ENCODE results near the gene STK17B. TPM values are rescaled to one million over a fixed set of nuclear protein-coding genes. Genes with fewer than 3 reads are reported as not detected.
"Not testable (repeated sequence)": the region's sequence is repeated elsewhere in the genome, so short reads cannot be mapped to it uniquely, and the experiment has no call there.

Gene STK17B
- polyA plus RNA-seq, 1 donor = 13.3 TPM

DNA sequence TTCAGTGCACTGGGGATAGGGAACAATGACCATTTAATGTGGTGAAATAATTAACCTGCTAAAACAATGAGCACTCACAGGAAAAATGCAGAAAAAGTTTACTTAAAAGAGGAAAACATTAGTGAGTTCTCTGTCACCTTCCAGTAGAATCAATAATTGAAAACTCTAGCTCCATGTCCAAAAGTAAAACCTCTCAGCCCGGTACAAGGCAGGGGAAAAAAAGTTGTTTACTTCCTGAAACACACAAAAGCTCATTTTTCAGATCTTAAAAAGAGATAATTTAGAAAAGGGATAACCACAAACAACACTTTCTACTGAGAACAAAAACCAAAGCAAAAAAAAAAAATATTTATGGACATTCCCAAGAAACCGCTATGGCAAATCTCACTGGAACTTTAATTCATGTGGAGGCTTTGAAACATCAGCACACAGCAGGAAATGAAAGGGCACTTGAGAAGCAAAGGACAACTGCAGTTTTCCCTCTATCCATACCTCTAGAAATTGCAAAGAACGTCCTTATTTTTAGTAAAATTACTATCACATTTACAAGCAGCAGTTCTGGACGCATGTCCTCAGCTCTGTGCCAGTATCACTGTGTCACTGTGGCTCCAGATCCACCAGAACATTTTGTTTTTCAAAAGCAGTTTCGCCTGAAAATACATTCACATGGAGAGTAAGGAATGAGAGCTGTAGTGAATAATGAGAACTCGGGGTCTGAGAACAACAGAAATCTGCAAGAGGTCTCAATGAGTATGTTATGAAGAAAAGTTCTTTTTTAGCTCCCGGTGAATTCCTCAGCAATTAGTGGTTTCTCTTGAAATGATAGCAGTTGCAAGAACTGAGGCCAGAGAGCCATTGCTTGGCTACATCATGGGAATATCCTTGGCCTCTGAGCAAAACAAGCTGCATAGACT, 58.1 kb downstream of the STK17B start:
- no peak for DNase-seq

DNA sequence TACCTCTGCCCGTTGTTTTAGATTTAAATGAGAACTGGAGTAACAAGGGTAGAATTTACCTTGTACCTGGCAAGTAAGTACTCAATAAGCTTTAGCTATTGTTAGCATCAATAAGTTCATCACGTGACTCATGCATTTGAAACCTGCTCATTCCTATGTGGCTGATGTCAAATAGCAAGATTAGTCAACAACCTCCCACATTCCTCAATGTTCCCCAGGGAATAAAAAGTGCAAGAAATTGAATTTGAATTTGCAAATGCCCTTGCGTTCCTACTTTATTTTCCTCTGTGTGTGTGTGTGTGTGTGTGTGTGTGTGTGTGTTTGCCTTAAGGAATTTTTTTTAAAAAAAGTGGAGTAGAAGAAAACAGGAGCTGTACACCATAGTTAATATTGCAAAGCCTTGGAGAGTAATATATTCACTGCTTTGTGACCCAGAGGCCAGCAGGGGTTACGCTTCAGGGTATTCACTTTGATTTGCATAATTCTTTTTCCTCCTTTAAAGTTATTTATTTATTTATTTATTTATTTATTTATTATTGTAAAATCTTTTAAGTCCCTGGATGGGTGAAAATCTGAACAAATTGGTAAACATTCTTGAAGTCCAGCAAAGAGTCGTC, 58.9 kb downstream of the STK17B start:
- no peak for DNase-seq

DNA sequence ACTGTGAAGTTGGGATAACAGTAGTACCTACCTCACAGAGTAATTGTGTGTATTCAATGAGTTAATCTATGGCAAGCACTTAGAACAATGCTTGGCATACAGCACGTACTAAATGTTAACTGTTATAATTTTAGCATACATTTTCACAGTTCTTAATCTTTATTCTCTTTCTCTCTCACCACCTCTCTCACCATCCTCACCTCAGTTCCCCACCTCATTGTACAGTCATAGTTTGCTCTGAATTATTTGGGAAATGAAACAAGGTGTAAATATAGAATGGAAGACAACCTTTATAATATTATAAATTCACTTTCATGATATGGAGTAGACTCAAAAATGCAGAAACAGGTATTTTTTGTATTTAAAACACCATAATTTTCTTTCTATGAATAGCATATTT, 62.8 kb downstream of the STK17B start:
- no peak for DNase-seq

DNA sequence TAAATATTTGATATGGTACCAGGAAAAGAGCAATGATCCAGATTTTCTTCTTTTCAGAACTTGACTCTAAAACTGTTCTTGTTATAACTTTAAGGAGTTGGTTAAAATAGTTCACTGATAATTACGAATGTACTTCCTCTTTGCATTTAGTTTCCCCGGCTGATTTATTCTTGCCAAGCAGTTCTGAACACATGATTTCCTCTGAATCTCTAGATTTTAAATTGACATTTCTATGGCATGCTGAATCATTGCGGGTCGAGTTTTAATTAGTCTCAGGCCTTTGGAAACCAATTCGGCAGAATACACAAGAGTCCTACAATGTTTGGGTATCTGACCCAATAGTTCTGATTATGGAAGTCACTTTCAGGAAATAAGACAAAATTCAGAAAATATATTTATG, 65.4 kb downstream of the STK17B start:
- DNase-seq = no peak

DNA sequence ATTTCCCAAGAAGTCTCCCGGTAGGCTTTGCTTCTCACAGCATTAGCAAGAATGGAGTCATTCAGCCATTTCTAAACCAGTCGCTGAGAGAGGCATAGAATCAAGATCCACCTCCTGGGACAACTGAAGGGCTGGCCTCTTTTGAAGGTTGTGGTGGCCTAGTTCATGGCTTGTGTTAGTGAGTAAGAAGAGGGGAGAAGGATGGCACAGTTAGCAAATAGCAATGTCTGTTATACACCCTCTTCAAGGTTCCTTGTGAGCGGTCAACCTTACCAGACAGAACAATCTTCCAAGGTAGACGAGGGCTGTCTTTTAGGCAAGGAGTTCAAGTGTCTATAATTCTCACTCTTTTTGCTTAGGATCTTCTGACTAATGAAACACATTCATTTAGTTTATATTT, 67.3 kb downstream of the STK17B start:
- DNase-seq = no peak

DNA sequence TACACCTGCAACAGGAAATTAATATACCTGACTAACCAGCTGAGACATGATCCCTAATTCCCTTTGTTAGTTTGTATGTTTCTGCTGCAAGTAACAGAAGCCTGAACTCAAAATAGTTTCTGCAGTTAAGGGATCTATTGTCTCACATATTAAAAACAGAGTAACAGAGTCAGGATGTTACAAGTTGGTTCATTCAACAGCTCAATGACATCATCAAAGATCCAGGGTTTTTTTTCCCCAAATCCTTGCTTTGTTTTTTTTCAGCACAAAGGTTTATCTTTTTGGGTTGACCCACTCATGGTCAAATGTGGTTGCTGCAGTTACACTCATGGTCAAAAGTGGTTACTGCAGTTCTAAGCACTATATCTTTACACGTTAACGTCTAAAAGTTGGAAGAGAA, 67.8 kb downstream of the STK17B start:
- no peak for DNase-seq

DNA sequence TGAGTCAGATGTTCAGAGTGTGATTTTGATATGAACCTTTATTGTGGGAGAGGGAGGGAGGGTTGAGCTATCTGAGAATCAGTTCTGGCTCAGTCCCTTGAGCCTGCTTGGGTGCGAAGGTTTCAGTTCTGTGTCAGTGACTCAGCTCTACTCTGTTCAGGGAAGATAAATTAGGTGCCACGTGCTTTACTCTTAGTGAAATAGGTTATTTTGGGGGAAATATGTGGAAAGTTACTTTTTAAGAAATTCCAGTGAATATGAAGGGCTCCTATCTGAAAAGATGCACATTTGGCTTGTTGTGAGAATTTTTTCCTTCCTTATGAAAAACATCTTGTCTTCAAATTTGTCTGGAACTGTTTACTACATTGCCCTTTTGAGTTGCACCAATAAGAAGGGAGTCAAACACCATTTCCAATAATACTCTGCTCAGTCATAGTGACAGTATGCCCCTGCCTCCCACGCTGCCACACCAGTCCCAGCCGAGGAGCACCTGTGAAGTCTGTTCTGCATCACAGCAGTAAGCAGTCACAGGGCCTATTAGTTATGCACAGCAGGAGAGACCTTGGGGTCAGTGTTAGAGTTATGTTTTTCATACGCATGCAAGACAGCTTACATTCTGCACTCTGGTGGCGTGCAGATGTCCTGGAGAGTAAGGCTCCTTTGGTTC, 69.9 kb downstream of the STK17B start:
- no peak for DNase-seq

DNA sequence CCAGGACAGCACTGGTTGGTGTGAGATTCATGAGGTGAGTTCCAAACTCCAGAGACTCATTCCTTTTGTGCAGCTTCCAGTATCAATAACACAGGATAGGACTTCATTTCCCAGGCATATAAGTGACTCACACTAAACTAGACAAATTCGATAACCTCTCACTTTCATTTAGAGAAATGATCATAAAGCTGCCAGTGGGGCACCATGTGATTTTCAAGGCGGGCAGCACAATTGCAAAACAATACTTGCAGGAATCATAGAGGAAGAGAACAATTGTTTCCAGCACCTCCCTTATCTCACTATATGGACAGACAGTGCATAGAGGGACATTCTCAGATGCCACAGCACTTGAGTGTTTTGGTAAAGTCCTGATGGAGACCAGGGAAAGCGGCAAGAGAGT, 71.5 kb downstream of the STK17B start:
- no peak for DNase-seq

DNA sequence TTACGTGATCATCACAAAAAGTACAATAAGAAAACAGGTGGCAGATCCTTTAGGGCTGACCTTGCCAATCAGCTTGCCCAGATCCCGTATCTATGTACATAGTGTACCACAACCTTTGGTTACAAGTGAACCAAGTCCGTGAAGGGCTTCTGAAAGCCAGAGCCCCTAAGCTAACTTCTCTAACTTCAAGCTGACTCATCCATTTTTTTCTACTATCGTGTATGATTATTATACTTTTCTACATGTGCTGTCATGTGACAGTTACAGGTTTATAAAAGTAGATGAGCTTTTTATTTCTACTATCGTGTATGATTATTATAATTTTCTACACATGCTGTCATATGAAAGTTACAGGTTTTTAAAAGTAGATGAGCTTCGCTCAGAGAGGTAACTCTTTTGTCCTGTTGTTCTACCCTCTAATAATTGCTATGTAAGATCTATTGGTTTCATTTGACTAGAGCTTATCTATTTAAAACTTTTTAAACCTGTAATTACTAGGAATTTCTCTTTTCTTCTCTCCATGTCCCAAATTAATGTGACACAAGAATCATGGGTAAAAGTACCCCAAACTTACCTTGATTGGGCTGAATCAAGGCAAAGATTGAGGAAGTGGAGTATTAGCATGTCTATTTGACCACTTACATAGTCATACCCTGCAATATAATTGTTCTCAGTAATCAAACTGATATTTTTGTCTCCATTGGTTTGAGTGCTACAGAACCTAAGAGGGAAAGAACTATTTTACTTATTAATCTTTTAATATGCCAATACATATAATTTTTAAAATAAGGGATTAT, 73.3 kb downstream of the STK17B start:
- DNase-seq = no peak

DNA sequence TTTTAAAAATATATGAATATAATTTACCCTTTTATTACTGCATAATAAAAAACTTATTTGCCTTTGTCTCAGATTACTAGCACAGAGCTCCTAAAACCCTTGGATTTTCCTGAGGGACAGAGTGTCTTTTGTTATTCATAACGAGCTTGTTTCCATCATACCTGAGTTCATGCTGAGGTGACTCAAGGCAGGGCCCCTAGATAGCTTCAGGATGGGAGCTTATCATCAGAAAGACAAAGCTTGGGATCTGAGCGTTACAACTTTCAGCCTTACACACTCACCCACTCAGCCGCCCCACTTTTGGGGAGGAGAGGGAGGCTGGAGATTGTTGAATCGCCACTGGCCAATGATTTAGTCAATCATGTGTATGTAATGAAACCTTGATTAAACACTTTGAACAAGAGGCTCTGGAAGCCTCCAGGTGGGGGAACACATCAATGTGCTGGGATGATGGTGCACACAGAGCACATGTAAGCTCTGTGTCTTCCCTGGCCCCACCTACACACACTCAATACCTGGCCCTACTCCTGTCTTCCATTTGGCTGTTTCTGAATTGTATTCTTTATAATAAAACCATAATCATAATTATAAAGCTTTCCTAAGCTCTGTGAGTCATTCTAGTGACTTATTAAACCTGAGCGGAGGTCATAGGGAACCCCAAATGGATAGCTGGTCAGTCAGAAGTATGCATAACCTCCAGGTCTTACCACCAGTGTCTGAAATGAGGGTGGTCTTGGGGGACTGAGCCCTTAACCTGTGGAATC, 74.2 kb downstream of the STK17B start:
- DNase-seq = no peak

DNA sequence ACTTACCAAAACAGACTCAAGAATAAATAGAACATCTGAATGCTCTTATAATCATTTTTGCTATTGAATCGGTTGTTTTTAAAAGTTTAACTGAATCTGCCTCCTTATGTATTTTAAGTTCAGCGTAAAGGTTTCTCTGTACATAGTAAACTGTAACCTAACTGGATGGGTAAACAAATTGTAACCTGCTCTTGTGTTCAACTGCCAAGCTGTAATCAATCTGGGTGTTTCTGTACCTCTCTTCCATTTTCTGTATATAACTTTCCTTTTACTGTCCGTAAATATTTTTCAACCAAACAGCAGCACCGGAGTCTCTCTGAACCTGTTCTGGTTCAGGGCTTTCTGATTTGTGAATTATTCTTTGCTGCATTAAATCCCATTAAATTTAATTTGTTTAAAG, 75.1 kb downstream of the STK17B start:
- no peak for DNase-seq

DNA sequence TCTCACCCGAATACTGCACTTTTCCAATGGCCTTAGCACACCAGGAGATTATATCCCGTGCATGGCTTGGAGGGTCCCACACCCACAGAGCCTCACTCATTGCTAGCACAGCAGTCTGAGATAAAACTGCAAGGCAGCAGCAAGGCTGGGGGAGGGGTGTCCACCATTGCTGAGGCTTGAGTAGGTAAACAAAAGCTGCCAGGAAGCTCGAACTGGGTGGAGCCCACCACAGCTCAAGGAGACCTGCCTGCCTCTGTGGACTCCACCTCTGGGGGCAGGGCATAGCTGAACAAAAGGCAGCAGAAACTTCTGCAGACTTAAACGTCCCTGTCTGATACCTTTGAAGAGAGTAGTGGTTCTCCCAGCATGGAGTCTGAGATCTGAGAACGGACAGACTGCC, 81.9 kb downstream of the STK17B start:
- not testable (repeated sequence) for DNase-seq

DNA sequence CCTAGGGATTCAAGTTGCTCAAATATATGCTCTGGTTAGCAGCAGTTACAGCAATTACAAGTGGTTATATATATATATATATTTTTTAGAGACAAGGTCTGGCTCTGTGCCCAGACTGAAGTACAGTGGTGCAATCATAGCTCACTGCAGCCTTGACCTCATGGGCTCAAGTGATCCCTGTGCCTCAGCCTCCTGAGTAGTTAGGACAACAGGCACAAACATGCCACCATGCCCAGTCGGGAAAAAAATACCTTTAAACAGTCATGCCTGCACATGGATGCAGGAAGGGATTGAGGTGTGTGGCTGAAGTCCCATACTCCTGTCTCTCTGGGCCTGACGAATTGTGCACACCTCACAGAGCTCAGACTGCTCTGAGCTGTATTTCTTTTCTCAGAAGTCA, 83.2 kb downstream of the STK17B start:
- DNase-seq = no peak

DNA sequence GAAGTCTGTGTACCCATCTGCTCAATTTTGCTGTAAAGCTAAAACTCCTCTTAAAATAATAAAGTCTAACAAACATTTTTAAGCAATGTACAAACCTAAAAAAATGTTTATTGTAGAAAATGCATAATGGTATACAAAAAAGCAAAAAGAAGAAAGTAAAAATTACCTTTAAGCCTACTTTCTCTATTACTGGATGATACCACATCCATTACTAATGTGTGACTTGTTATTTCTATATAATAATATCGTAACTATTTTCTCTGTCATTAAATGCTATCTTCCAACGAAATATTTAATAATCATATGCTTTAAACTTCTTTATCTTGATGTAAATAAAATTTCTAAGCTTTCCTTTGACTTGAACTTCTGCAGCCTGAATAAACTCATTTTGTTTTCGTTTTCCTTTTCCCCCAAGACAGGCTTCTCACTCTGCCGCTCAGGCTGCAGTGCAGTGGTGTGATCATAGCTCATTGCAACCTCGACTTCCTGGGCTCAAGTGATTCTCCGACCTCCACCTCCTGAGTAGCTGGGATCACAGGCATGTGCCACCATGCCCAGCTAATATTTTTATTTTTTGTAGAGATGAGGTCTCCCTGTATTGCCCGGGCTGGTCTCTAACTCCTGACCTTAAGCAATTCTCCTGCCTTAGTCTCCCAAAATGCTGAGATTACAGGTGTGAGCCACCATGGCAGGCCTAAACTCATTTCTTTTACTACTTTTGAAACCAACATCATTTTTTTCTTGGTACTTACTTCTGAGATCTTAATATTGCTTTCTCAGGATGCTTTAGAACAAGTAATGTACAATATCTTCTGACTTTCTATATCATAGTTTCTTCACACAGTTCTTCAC, 84.6 kb downstream of the STK17B start:
- DNase-seq = no peak

DNA sequence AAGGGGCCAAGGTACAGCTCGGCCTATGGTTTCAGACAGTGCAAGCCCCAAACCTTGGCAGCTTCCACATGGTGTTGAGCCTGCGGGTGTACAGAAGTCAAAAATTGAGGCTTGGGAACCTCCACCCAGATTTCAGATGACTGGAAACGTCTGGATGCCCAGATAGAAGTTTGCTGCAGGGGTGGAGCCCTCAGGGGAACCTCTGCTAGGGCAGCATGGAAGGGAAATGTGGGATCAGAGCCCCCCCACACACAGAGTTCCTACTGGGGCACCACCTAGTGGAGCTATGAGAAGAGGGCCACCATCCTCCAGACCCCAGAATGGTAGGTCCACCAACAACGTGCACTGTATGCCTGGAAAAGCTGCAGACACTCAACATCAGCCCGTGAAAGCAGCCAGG, 87.8 kb downstream of the STK17B start:
- no peak for DNase-seq

Other genes with a start within 250 kb of the STK17B start
- 8.8 TPM for gene DNAH7, start 102.7 kb downstream of the STK17B start, polyA plus RNA-seq (ENCODE audit: insufficient read length)

Measured in left kidney (tissue), 2 donors.